Stimulated activated CD4-positive, alpha-beta T cell treated with anti-CD3 and anti-CD28 coated beads, Interleukin-1b, Interleukin-23, amount 100 ng/mL, for 1 hour (primary cell): ENCODE data around the gene TIMM23.
"Not testable (repeated sequence)": the region's sequence is repeated elsewhere in the genome, so short reads cannot be mapped to it uniquely, and the experiment has no call there.

Experiments used
- DNase-seq, 2 donors: peaks; one replicate each; pipeline ENCODE4 v3.0.0-alpha.2; 2020; ENCODE audit warnings: low read depth in 2 of 2

Gene TIMM23

DNA sequence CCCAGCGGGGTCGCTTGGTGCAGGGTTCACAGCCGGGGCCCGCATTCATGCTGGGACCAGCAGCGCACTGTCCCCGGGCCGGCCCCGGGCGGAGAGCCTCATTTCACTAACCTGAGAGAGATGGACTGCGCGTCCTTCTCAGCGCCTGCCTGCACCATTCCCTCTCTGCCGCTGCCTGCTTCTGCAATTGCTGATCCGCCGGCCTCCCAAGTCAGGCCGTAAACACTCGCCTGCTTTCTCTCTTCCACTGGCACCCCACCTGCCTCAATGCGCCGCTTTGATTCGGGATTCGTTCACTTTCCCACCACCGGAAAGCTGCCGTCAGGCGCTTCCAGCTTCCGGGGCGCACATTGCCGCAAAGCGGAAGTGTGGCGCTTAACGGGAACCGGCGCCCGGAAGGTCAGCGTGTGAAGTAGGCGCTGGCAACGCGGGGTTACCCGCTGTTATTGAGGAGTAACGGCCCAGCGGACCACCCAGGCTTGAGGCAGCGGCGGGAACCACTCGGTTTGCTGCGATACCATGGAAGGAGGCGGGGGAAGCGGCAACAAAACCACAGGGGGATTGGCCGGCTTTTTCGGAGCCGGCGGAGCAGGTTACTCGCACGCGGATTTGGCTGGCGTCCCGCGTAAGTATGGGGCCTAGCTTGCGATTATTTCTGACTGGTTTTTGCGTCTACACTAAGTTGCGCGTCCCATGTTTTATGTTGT, at the start of gene TIMM23:
TSS of gene TIMM23 (plus strand) at position 384 of the 707 bp plus-strand sequence. CDS start at position 520, 136 bp downstream.
- peak; percentile 42 to 73 for DNase-seq

DNA sequence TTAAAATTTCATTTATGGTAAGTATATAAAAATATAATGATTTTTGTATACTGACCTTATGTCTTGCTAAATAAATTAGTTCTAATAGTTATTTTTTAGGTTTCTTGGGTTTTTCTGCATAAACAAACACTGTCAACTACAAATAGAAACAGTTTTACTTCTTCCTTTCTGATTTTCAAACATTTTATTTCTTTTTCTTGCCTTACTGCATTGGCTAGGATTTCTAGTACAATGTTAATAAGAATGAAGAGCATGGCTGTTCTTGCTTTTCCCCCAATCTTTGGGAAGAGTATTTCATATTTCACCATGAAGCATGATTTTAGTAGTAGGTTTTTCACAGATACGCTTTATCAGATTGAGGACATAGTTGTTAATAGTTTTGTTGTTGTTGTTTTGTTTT, 45.5 kb upstream of the TIMM23 start:
- DNase-seq = not testable (repeated sequence)

DNA sequence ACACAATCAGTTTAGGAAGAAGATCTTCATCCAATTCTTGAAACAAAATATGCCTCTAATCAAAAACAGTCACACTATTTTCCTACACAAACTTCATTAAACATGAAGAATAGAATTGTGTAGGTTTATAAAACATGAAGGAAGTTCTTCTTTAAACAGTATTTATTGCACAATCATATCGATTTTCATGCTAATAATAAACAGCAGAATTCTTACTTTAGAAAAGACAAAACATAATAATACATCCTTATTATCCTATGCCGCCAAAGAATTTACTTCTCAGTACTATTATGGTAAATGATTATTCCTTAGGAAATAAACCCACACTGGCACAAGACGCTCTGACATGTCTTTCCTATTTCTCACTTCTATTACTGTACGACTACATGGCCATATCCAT, 41.0 kb upstream of the TIMM23 start:
- DNase-seq = not testable (repeated sequence)

GRCh38 chr10:45934788-45935187, 37.5 kb upstream of the TIMM23 start:
- not testable (repeated sequence) for DNase-seq

- not testable (repeated sequence) for DNase-seq
Observed at GRCh38 chr10:45939176-45939697, 33.1 kb upstream of the TIMM23 start.

GRCh38 chr10:45941196-45941595, 31.1 kb upstream of the TIMM23 start:
- DNase-seq = not testable (repeated sequence)

DNA sequence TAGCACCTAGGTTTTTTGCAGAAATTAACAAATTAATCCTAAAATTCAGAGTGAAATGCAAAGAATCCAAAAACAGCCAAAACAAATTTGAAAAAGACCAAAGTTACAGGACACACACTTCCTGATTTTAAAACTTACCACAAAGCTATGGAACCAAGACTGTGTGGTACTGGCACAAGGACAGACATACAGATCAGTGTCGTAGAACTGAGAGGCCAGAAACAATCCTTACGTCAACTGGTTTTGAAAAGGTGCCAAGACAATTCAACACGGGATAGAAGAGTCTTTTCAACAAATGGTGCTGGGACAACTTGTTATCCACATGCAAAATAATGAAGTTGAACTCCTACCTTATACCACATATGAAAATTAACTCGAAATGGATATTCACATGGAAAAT, 26.8 kb upstream of the TIMM23 start:
- not testable (repeated sequence) for DNase-seq

GRCh38 chr10:45947363-45947762, 24.9 kb upstream of the TIMM23 start:
- not testable (repeated sequence) for DNase-seq

GRCh38 chr10:45948801-45949200, 23.5 kb upstream of the TIMM23 start:
- not testable (repeated sequence) for DNase-seq

DNA sequence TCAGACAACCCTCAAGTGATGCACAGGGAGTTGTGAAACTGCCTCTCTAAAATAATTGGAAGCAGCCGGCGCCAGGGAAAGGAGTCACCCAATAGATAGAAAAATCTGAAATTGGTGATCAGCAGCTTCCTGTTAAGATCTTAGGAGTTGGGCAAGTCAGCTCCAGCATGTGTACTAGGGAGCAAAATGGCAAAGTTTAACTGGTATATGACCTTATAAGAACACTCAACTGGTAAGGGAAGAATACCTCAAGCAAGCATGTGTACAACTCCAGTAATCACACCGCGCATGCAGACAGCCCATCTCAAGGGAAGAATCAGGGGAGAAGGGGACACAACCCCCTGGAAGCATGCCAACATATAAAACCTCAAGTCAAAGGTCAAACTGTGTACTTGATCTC, 17.9 kb upstream of the TIMM23 start:
- DNase-seq = not testable (repeated sequence)

DNA sequence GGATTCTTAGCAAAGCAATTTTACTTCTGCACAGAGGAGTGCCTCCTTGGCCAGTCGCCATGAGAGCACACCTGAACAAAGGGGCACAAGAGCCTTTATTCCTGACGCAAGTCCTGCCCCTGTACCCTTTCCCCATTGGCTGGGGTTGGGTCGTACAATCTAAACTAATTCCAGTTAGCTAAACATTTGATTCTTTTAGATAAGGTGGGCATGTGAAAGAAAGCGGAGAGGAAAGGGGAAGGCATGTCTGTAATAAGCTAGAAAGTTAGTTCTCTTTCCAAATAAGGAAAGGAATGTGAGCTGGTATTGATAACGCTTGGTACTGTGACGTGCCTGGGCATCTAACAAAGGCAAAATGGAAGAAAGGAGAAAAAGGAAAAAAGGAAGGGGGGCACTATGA, 15.7 kb upstream of the TIMM23 start:
- not testable (repeated sequence) for DNase-seq

DNA sequence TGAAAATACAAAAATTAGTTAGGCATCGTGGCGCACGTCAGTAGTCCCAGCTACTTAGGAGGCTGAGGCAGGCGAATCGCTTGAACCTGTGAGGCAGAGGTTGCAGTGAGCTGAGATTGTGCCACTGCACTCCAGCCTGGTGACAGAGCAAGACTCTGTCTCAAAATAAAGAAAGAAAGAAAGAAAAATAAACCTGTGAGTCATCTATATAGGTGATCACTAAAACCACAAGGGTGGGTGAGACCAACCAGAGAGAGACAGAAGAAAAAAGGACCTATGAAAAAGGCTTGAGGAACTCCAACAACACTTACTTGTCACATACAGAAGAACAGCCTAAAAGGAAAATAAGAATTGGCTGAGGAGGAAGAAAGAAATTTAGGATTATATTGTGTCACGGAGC, 14.4 kb upstream of the TIMM23 start:
- DNase-seq = not testable (repeated sequence)

DNA sequence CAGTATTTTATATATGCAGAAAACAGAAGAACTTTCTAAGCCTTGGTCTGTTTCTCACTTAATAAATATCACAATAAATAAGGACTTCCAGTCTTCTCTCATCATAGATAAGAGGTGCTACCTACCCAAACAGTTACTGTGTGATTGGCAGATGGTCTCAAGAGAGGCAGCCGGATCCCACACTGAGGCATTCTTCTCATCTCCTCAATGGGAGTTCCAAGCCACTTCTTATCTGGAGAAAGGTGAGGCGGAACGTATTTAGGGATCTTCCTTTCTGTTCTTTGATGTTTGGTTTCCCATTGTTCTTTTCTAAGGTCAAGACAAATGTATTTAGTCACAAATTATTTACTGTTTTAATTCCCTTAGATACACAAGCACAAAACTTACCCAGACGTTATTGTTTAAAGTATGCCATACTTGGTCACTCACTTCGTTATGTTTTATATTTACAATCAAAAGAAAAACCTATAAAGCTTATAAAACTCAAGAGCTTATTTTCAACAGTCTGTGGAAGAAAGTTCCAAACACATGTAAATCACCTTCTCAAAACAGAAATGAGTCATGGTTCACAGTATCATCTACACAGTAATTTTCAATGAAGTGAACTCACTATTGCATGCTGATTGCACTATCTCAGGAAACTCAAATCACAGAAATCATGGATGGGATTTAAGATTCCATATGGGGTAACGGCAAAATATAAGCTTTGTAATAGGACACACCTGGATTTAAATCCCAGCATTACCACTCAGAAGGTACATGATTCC, 9.4 kb upstream of the TIMM23 start:
- not testable (repeated sequence) for DNase-seq

- DNase-seq = not testable (repeated sequence)
Observed at GRCh38 chr10:45971019-45971418, 1.3 kb upstream of the TIMM23 start.

DNA sequence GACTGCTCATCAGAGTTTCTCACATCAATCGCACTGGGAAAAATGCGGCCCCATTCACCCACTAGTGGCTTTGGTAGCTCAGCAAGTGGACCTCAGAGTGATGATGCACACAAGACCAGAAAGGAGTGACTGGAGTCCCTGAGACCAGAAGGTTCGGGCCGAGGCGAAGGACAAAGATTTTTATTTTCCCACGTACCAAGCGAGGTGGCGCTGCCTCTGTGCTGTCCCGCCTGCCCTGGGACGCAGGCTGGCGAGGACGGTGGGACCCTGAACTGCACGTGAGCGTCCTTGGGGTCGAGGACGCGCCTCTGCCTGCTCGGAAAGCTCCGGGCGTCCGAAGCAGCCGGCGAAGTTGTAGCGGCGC, 565 bp upstream of the TIMM23 start:
- not testable (repeated sequence) for DNase-seq

DNA sequence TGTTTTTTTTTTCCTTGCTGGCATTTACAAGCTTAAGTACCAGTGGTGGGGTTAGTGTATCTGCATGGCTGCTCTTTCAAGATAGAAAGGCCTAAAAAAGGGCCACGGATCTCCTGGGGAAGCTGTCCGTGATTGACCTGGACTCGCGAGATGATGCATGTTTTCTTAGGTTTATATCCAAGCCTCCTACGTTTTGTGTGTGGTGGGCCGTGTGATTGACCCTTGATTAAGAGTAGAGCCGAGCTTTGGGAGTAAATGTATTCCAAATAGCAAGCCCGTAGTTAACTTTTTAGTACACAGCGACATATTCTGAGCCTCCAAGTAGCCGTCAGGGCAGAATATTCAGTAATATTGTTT, 502 bp downstream of the TIMM23 start:
- DNase-seq = not testable (repeated sequence)

GRCh38 chr10:45974041-45974440, 1.8 kb downstream of the TIMM23 start:
- not testable (repeated sequence) for DNase-seq

DNA sequence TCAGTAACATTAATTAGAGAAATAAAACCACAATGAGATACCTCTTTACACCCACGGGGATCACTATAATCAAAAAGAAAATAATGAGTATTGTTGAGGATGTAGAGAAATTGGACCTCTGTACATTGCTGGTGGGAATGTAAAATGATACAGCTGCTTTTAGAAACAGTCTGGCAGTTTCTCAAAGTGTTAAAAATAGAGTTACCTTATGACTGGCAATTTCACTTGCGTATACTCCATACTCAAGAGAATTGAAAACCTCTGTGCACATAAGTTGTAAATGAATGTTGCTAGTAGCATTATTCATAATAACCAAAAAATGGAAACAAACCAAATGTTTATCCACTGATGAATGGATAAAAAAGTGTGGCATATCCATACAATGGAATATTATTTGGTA, 6.3 kb downstream of the TIMM23 start:
- not testable (repeated sequence) for DNase-seq

GRCh38 chr10:45981367-45981766, 9.1 kb downstream of the TIMM23 start:
- not testable (repeated sequence) for DNase-seq

DNA sequence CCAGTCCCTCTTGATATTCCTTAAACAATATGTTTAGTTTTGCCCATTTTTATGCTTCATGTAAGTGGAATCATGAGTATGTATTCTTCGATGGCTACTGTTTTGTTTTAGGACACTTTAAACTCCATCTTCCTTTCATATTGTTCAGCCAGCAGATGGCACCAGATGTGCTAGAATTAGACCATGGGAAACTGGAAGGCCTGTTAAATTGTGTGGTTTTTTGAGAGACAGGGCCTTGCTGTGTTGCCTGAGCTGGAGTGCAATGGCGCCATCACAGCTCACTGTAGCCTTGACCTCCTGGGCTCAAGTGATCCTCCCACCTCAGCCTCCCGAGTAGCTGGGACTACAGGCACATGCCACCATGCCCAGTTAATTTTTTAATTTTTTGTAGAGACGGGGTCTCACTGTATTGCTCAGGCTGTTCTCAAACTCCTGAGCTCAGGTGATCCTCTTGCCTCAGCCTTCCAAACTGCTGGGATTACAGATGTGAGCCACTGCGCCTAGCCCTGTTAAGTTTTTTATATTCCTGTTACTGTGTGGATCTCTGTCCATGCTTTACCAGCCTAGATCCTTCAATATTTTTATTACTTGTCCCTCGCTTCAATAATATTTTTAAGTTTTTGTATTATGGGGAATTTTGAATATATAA, 11.4 kb downstream of the TIMM23 start:
- not testable (repeated sequence) for DNase-seq

- not testable (repeated sequence) for DNase-seq
Observed at GRCh38 chr10:45984473-45984872, 12.2 kb downstream of the TIMM23 start.

DNA sequence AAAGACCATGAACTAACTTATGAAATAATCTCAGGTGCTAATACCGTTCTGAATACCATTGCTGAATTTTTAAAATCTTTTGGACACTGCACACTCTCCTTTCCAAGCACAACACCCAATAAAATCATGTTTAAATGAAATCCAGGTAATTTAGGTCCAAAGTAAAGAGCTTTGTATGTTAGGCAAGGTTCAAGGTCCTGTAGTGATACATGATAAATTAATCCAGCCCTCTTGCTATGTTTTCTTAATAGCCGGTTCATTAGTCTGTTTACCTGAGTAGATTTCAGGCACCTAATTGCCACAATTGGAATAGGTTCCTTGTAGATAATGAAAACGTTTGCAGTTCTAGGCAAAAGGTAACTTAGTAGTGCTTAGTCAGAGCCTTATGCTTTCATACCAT, 13.3 kb downstream of the TIMM23 start:
- not testable (repeated sequence) for DNase-seq
